A673 (cell line): ENCODE data around the gene CDC42BPG. TPM values are rescaled to one million over a fixed set of nuclear protein-coding genes. Genes with fewer than 3 reads are reported as not detected.

Experiments used
- BruUV-seq: library from RNA; stranded (reverse); fragments of 400-500 nt; replicated peaks from 2 replicates; lab custom pipeline; 2021; lab: Mats Ljungman, UMichigan
- CTCF ChIA-PET: fragments of 300-600 bp; sonication (Branson Sonifier 250); formaldehyde crosslinking; loops from one replicate; lab custom pipeline; 2022; ENCODE audit warnings: antibody characterized with exemption; lab: Charles Lee
- POLR2A ChIA-PET: fragments of 300-600 bp; sonication (Branson Sonifier 250); formaldehyde crosslinking; loops from one replicate; lab custom pipeline; 2022; ENCODE audit warnings: antibody characterized with exemption; ENCODE audit not compliant: low non-redundant PET; lab: Charles Lee
- DNase-seq: peaks from one replicate; pipeline ENCODE4 v3.0.0-alpha.2; 2015; ENCODE audit warnings: low spot score
- H3K27ac ChIP-seq: fragments of 200-600 bp; sonication (generic); 2 replicates; pipeline ENCODE4 v1.5.1; 2016; ENCODE audit warnings: mixed run types, low read depth, mild to moderate bottlenecking, mixed read lengths, antibody characterized with exemption, low read length; ENCODE audit not compliant: poor library complexity, severe bottlenecking
- H3K27me3 ChIP-seq: fragments of 200-600 bp; sonication (generic); replicated peaks from 2 replicates; pipeline ENCODE4 v1.6.1; 2017; ENCODE audit warnings: mixed run types, low read depth, mild to moderate bottlenecking, mixed read lengths, antibody characterized with exemption, low read length; ENCODE audit not compliant: insufficient read depth, poor library complexity
- H3K36me3 ChIP-seq: fragments of 200-600 bp; sonication (generic); 2 replicates; pipeline ENCODE4 v1.6.1; 2016; ENCODE audit warnings: mixed run types, mild to moderate bottlenecking, mixed read lengths, antibody characterized with exemption, low read length; ENCODE audit not compliant: insufficient read depth, poor library complexity, severe bottlenecking
- H3K4me1 ChIP-seq: fragments of 200-600 bp; sonication (generic); 2 replicates; pipeline ENCODE4 v1.6.1; 2017; ENCODE audit warnings: mixed run types, mild to moderate bottlenecking, mixed read lengths, antibody characterized with exemption, low read length; ENCODE audit not compliant: insufficient read depth, poor library complexity, severe bottlenecking
- H3K4me3 ChIP-seq: fragments of 200-600 bp; sonication (generic); 2 replicates; pipeline ENCODE4 v1.5.1; 2016; ENCODE audit warnings: low read depth, mixed run types, mild to moderate bottlenecking, mixed read lengths, low read length; ENCODE audit not compliant: poor library complexity, severe bottlenecking
- H3K9me3 ChIP-seq: fragments of 200-600 bp; sonication (generic); 2 replicates; pipeline ENCODE4 v1.6.1; 2016; ENCODE audit warnings: mixed run types, low read depth, mild to moderate bottlenecking, mixed read lengths, antibody characterized with exemption, low read length; ENCODE audit not compliant: poor library complexity, severe bottlenecking
- CTCF ChIP-seq: fragments of 300-800, 200-600 bp; sonication (generic); conservative IDR thresholded peaks from 2 replicates; pipeline ENCODE4 v1.5.1; 2017; ENCODE audit warnings: low read depth, mild to moderate bottlenecking, antibody characterized with exemption, low read length, moderate library complexity, mixed read lengths
- EZH2 ChIP-seq: fragments of 200-600 bp; sonication (generic); IDR thresholded peaks from 2 replicates; pipeline ENCODE4 v1.6.1; 2017; ENCODE audit warnings: borderline replicate concordance, low read depth, mild to moderate bottlenecking, mixed read lengths, antibody characterized with exemption, low read length; ENCODE audit not compliant: poor library complexity, severe bottlenecking
- intact Hi-C: fragments of 100-400 bp; cut with micrococcal nuclease; formaldehyde crosslinking; loops from one replicate; pipeline ENCODE4 v1.10.0; 2022; ENCODE audit not compliant: unreplicated experiment
- total RNA-seq: library from RNA; stranded (reverse); gene quantifications from 2 replicates; pipeline ENCODE4 v1.2.3, GENCODE V29; 2021

CDC42BPG gene
- total RNA-seq, 1 experiment from 2014 or later, result 4.6 TPM

GRCh38 chr11:64791781-64792291 lies 52.6 kb downstream of the CDC42BPG start:
- Histone ChIP-seq H3K4me3 (no peak overlapping the region), H3K9me3 (no peaks in the 10 kb centered on the region), H3K27me3 (no peaks in the 10 kb centered on the region), H3K27ac (no peak overlapping the region), H3K4me1 (no peaks in the 10 kb centered on the region), H3K36me3 (peaks cover 11% of the 10 kb centered on the region)
- no TSS peak for BruUV-seq
- no peak for DNase-seq
- TF ChIP-seq EZH2 (no peak), CTCF (no peak)
- POLR2A ChIA-PET, result no interaction called here
- intact Hi-C loops, result no loop called here
- CTCF ChIA-PET, result no interaction called here

- H3K27ac ChIP-seq, result no peak overlapping the region
- no peaks in the 10 kb centered on the region for H3K4me1 ChIP-seq
- H3K36me3 ChIP-seq, result peaks cover 4% of the 10 kb centered on the region
- no peak overlapping the region for H3K4me3 ChIP-seq
- BruUV-seq, result no TSS peak
- ChIA-PET CTCF (no interaction called here), POLR2A (no interaction called here)
- no peak for DNase-seq
- no peak for TF ChIP-seq EZH2
- no peak for TF ChIP-seq CTCF
- H3K9me3 ChIP-seq, result no peaks in the 10 kb centered on the region
- intact Hi-C loops, result no loop called here
- no peaks in the 10 kb centered on the region for H3K27me3 ChIP-seq
Measured at GRCh38 chr11:64790205-64791095, 54.0 kb downstream of the CDC42BPG start.

DNA sequence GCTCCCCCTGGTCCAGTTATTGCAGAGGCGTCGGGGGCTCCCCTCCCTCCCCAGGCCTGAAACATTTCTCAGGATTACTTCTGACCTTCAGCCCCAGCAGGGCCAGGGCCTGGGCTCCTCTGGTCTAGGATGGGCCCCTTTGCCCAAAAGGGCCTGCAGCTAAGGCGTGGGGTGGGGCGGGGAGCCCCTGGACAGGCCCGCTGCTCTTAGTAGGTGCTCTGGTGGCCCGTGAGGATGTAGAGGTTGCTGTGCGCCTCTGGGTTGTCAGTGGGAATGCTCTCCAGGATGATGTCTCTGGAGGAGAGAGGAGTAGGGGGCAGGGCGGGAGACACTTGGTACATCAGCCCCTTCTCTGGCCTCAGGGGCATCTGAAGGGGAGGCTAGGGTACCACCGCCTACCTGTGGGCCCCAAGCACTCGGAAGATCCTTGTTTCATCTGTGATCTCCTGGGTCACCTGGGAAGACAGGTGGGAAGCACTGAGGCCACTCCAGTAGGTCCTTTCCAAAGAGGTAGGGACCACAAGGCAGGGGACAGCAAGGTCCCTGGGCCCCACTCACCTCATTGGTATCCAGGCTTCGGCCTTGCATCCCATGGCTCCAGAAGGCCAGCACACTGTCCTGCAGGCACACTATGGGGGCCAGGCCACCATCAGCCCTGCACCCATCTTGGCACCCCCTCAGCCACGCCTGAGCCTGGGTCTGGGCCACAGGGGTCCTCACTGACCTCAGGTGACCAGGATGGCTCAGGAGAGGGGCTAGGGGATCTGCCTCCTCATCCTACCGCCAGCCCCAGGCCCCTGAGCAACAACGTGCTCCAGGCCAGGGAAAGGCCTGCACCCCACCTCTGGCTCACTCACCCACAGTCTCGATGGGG lies 54.9 kb downstream of the CDC42BPG start:
- TF ChIP-seq EZH2 (no peak), CTCF (no peak)
- no peaks in the 10 kb centered on the region for H3K4me1 ChIP-seq
- no peak overlapping the region for H3K4me3 ChIP-seq
- BruUV-seq, result no TSS peak
- intact Hi-C loops, result loop anchor here (10.0 kb wide), 1 partner anchor 325 kb away; the partner anchor contains the start of genes TM7SF2 and ZNHIT2
- H3K27me3 ChIP-seq, result no peaks in the 10 kb centered on the region
- CTCF ChIA-PET, result no interaction called here
- no peak overlapping the region for H3K27ac ChIP-seq
- no peaks in the 10 kb centered on the region for H3K9me3 ChIP-seq
- no peak for DNase-seq
- POLR2A ChIA-PET, result no interaction called here
- H3K36me3 ChIP-seq, result peaks cover 4% of the 10 kb centered on the region
